ENCODE measurements around the gene SLPI. TPM values are rescaled to one million over a fixed set of nuclear protein-coding genes. Genes with fewer than 3 reads are reported as not detected.
A peak's percentile ranks its signal among the peaks of the same experiment; 100 is the strongest.

Gene SLPI
- total RNA-seq, 8 experiments from 2014 or later: 0.57 to 2,950 (median 22.8) TPM; not detected in 4

- WGBS, 10 experiments: 77 to 97% (median 89%) methylated on average over 2 to 6 of the region's 9 CpGs; no CpG with 5 or more reads in 3 of the 10 experiments
- no peak overlapping the region for H3K4me3 ChIP-seq
- ATAC-seq (replicated peaks in 6 of 8): no peak
- in situ Hi-C loops (cut with MboI; ENCODE audit: low pct_unique_long_range_greater_than_20kb in 2 of 9, low sequenced_read_pairs in 9 of 9, unreplicated experiment in 9 of 9): loop anchor here in 6 of 9 experiments (25.0 kb wide), 3 partner anchors 154 to 254 kb away; partner anchors contain the start of genes KCNS1 (in 1 of the 6), WFDC12 (in 1 of the 6) and WFDC5 (in 1 of the 6)
- peaks cover 0 to 3% of the 10 kb centered on the region in 2 donors for H3K4me1 ChIP-seq (replicated peaks in 1 of 2)
- H3K27ac ChIP-seq: no peak overlapping the region
Observed at GRCh38 chr20:45291526-45291925, 37.2 kb upstream of the SLPI start.

- peaks cover 0 to 3% of the 10 kb centered on the region in 2 donors for H3K4me1 ChIP-seq (replicated peaks in 1 of 2)
- no peak overlapping the region for H3K4me3 ChIP-seq
- in situ Hi-C loops (cut with MboI; ENCODE audit: low pct_unique_long_range_greater_than_20kb in 2 of 9, low sequenced_read_pairs in 9 of 9, unreplicated experiment in 9 of 9): loop anchor here in 6 of 9 experiments (25.0 kb wide), 3 partner anchors 154 to 254 kb away; partner anchors contain the start of genes KCNS1 (in 1 of the 6), WFDC12 (in 1 of the 6) and WFDC5 (in 1 of the 6)
- ATAC-seq (replicated peaks in 6 of 8): peak; percentile 19 to 59 (median 34)
- WGBS, 10 experiments: 24 to 100% (median 48%) methylated on average over 1 to 6 of the region's 8 CpGs; no CpG with 5 or more reads in 3 of the 10 experiments
- no peak overlapping the region for H3K27ac ChIP-seq
Observed at GRCh38 chr20:45290677-45291355, 36.5 kb upstream of the SLPI start.

GRCh38 chr20:45289942-45290676, 35.7 kb upstream of the SLPI start:
- no peak overlapping the region for H3K27ac ChIP-seq
- H3K4me3 ChIP-seq: no peak overlapping the region
- WGBS, 10 experiments: 17 to 100% (median 71%) methylated on average over 1 to 12 of the region's 13 CpGs
- peaks cover 0 to 3% of the 10 kb centered on the region in 2 donors for H3K4me1 ChIP-seq (replicated peaks in 1 of 2)
- in situ Hi-C loops (cut with MboI; ENCODE audit: low pct_unique_long_range_greater_than_20kb in 2 of 9, low sequenced_read_pairs in 9 of 9, unreplicated experiment in 9 of 9): loop anchor here in 6 of 9 experiments (25.0 kb wide), 3 partner anchors 153 to 253 kb away; partner anchors contain the start of genes KCNS1 (in 1 of the 6), WFDC12 (in 1 of the 6) and WFDC5 (in 1 of the 6)
- ATAC-seq (replicated peaks in 6 of 8): no peak

DNA sequence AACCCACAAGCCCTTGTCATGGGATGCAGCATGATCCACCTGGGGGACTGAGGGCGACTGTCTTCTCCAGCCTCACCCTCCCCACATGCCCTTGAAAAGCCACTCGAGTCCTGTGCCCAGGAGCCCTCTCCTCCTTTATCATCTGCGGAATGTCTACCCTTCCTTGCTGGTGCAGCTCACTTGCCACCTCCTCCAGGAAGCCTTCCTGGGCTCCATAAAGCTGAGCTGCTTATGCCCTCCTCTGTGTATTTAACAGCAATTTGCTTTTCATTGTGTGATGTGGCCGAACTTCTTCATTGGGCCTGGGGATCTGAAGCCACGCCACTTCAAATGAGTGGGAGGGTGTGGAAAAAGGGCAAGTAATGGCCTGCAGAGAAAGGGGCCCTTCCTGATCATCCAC, 34.5 kb upstream of the SLPI start:
- 60 to 100% (median 89%) methylated on average over 1 to 5 of the region's 5 CpGs; no CpG with 5 or more reads in 4 of the 10 experiments for WGBS, 10 experiments
- in situ Hi-C loops (cut with MboI; ENCODE audit: low pct_unique_long_range_greater_than_20kb in 2 of 9, low sequenced_read_pairs in 9 of 9, unreplicated experiment in 9 of 9): loop anchor here in 6 of 9 experiments (25.0 kb wide), 3 partner anchors 152 to 252 kb away; partner anchors contain the start of genes KCNS1 (in 1 of the 6), WFDC12 (in 1 of the 6) and WFDC5 (in 1 of the 6)

GRCh38 chr20:45288376-45288775, 34.0 kb upstream of the SLPI start:
- in situ Hi-C loops (cut with MboI; ENCODE audit: low pct_unique_long_range_greater_than_20kb in 2 of 9, low sequenced_read_pairs in 9 of 9, unreplicated experiment in 9 of 9): loop anchor here in 6 of 9 experiments (25.0 kb wide), 3 partner anchors 151 to 251 kb away; partner anchors contain the start of genes KCNS1 (in 1 of the 6), WFDC12 (in 1 of the 6) and WFDC5 (in 1 of the 6)
- Histone ChIP-seq H3K4me1 (replicated peaks in 1 of 2) (peaks cover 0 to 3% of the 10 kb centered on the region in 2 donors), H3K4me3 (no peak overlapping the region), H3K27ac (no peak overlapping the region)
- no peak for ATAC-seq (replicated peaks in 6 of 8)
- 79 to 93% methylated on average over 4 of the region's 4 CpGs; no CpG with 5 or more reads in 8 of the 10 experiments for WGBS, 10 experiments

More for the DNA sequence above, 34.5 kb upstream of the SLPI start:
- ATAC-seq (replicated peaks in 6 of 8): no peak
- no peak overlapping the region for H3K4me3 ChIP-seq
- no peak overlapping the region for H3K27ac ChIP-seq
- H3K4me1 ChIP-seq (replicated peaks in 1 of 2): peaks cover 0 to 3% of the 10 kb centered on the region in 2 donors

DNA sequence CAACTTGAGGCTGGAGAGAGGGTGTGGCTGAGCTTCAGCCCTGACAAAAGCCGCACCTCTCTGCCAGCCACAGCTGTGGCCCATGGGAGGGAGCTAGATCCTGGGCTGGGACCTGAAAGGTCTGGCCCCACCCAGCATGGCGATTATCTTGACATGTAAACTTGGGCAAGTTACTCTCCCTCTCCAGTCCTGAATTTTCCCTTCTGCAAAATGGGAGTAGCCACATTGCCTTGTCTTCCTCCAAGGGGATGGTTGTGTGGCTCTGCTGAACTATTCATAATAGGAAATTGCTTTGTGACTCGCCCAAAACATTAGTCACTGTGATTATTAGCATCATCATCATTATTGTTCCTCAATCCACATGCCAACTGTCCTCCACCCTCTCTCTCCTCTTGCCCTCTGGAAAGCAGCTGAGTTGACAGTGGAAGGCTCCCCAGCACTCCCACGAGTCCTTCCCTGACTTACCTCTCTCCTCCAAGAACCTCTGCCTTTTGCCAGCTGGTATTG, 29.2 kb upstream of the SLPI start:
- no peak overlapping the region for H3K4me3 ChIP-seq
- H3K4me1 ChIP-seq (replicated peaks in 1 of 2): no peaks in the 10 kb centered on the region
- in situ Hi-C loops (cut with MboI; ENCODE audit: low pct_unique_long_range_greater_than_20kb in 2 of 9, low sequenced_read_pairs in 9 of 9, unreplicated experiment in 9 of 9): loop anchor here in 6 of 9 experiments (25.0 kb wide), 3 partner anchors 146 to 246 kb away; partner anchors contain the start of genes KCNS1 (in 1 of the 6), WFDC12 (in 1 of the 6) and WFDC5 (in 1 of the 6)
- 0 to 70% (median 11%) methylated on average over 1 to 3 of the region's 4 CpGs; no CpG with 5 or more reads in 5 of the 10 experiments for WGBS, 10 experiments
- ATAC-seq (replicated peaks in 6 of 8): peak in 4 of 8 experiments; percentile 15 to 85 (median 73)
- no peak overlapping the region for H3K27ac ChIP-seq

DNA sequence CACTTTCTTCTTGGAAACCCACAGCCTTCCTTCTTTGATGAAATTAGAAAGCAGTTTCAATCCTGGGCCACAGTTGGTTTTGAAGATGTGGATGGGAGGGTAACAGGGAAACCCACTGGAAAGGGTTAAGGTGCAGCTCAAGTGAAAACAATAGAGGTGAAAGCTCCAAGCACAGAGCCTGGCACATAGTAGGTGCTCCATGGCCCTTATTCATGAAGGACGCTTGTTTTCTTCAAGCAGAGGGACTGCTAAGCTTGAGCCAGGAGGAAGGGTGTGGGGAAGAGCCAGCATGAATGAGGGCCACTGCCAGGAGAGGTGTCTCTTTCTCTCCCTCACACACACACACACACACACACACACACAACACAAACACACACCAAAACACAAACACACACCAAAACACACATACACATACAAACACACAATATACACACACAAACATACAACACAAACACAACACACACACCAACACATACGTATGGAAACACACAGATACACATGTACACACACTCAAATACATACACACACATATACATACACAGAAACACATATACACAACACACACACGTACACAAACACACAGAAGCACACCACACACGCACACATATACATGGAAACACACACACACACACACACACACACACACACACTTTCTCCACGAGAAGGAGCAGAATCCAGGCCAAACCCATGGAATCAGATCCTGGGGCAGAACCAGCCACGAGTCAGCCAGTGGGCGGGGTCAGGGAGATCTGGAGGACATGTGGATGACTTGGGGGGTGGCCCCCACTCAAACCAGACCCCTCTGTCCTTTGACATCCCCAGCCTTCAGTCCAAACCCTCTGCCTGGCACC, 28.6 kb upstream of the SLPI start:
- Histone ChIP-seq H3K27ac (no peak overlapping the region), H3K4me1 (replicated peaks in 1 of 2) (no peaks in the 10 kb centered on the region), H3K4me3 (no peak overlapping the region)
- in situ Hi-C loops (cut with MboI; ENCODE audit: low pct_unique_long_range_greater_than_20kb in 2 of 9, low sequenced_read_pairs in 9 of 9, unreplicated experiment in 9 of 9): loop anchor here in 6 of 9 experiments (25.0 kb wide), 3 partner anchors 146 to 246 kb away; partner anchors contain the start of genes KCNS1 (in 1 of the 6), WFDC12 (in 1 of the 6) and WFDC5 (in 1 of the 6)
- 39 to 100% (median 67%) methylated on average over 1 to 4 of the region's 7 CpGs; no CpG with 5 or more reads in 5 of the 10 experiments for WGBS, 10 experiments
- ATAC-seq (replicated peaks in 6 of 8): peak in 2 of 8 experiments; percentile 35 to 44

DNA sequence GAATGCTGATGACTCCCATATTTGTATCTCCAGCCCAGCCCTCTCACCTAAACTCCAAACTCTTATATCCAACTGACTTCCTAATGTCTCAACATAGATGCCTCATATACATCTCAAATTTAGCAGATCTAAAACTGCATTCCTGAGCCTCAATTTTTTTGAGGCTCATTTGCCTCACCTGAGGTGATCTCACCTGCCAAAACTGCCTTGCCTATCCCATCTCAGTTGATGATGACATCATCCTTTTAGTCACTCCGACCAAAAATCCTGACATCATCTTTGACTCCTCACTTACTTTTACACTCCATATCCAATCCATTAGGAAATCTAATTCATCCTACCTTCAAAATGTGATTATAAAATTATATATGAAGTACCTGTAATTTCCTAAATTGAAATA, 25.6 kb upstream of the SLPI start:
- H3K27ac ChIP-seq: no peak overlapping the region
- no peaks in the 10 kb centered on the region for H3K4me1 ChIP-seq (replicated peaks in 1 of 2)
- WGBS, 10 experiments: 0 to 100% (median 71%) methylated on average over 1 of the region's 1 CpG; no CpG with 5 or more reads in 1 of the 10 experiments
- ATAC-seq (replicated peaks in 6 of 8): peak in 1 of 8 experiments; percentile 42
- in situ Hi-C loops (cut with MboI; ENCODE audit: low pct_unique_long_range_greater_than_20kb in 2 of 9, low sequenced_read_pairs in 9 of 9, unreplicated experiment in 9 of 9): loop anchor here in 6 of 9 experiments (25.0 kb wide), 3 partner anchors 143 to 243 kb away; partner anchors contain the start of genes KCNS1 (in 1 of the 6), WFDC12 (in 1 of the 6) and WFDC5 (in 1 of the 6)
- H3K4me3 ChIP-seq: no peak overlapping the region

DNA sequence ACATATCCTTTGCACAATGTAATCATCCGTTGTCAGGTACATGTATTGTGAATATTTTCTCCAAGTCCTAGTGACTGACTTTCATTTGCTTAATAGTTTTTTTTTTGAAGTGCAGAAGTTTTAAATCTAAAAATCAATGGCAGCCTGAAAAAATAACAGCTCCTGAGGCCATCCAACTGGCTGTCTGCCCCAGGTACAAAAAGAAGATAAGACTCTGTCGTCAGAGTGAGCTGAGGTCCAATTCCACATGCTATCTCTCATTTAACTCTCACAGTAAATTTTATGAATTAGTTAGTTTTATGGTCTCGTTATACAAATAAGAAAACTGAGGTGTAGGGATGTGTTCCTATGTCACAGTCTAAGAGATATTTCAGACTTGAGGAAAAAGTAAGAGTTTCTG, 21.0 kb upstream of the SLPI start:
- Histone ChIP-seq H3K27ac (no peak overlapping the region), H3K4me1 (replicated peaks in 1 of 2) (no peaks in the 10 kb centered on the region), H3K4me3 (no peak overlapping the region)
- WGBS, 10 experiments: 0 to 92% (median 77%) methylated on average over 1 to 3 of the region's 3 CpGs; no CpG with 5 or more reads in 1 of the 10 experiments
- in situ Hi-C loops (cut with MboI; ENCODE audit: low pct_unique_long_range_greater_than_20kb in 2 of 9, low sequenced_read_pairs in 9 of 9, unreplicated experiment in 9 of 9): loop anchor here in 6 of 9 experiments (25.0 kb wide), 3 partner anchors 138 to 238 kb away; partner anchors contain the start of genes KCNS1 (in 1 of the 6), WFDC12 (in 1 of the 6) and WFDC5 (in 1 of the 6)
- ATAC-seq (replicated peaks in 6 of 8): no peak

DNA sequence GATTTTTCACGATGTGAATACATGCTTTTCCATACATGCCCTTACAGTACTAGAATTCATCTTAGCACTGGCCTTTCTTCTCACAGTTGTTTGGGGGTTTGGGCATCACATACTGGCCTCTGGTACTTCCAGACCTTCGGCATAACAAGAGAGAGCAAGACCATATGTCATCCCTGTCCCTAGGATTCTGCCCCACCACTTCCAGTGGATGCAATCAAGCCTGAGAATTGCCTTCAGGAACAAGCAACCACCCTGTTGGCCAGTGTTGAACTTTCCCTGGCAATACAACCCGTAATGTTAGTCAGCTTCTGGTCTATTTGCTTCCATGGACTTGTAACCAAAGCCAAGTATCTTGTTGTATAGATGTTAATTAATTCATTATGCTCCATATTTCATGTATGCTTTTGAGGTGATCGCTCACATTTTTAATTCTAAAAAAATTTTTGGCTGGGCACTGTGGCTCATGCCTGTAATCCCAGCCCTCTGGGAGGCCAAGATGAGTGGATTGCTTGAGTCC, 15.4 kb upstream of the SLPI start:
- 14 to 98% (median 80%) methylated on average over 2 to 4 of the region's 4 CpGs; no CpG with 5 or more reads in 2 of the 10 experiments for WGBS, 10 experiments
- ATAC-seq (replicated peaks in 6 of 8): peak in 1 of 8 experiments; percentile 14
- Histone ChIP-seq H3K27ac (no peak overlapping the region), H3K4me1 (replicated peaks in 1 of 2) (no peaks in the 10 kb centered on the region), H3K4me3 (no peak overlapping the region)
- in situ Hi-C loops (cut with MboI; ENCODE audit: low pct_unique_long_range_greater_than_20kb in 2 of 9, low sequenced_read_pairs in 9 of 9, unreplicated experiment in 9 of 9): no loop called here

- Histone ChIP-seq H3K4me1 (replicated peaks in 1 of 2) (no peaks in the 10 kb centered on the region), H3K27ac (no peak overlapping the region), H3K4me3 (no peak overlapping the region)
- WGBS, 10 experiments: 20 to 100% (median 78%) methylated on average over 2 to 3 of the region's 3 CpGs; no CpG with 5 or more reads in 4 of the 10 experiments
- ATAC-seq (replicated peaks in 6 of 8): peak in 1 of 8 experiments; percentile 33
- in situ Hi-C loops (cut with MboI; ENCODE audit: low pct_unique_long_range_greater_than_20kb in 2 of 9, low sequenced_read_pairs in 9 of 9, unreplicated experiment in 9 of 9): no loop called here
Observed at GRCh38 chr20:45269056-45269455, 14.7 kb upstream of the SLPI start.

Measured in motor neuron (in vitro differentiated cells).